Calu3 (cell line): ENCODE results near the gene ID3. TPM values are rescaled to one million over a fixed set of nuclear protein-coding genes. Genes with fewer than 3 reads are reported as not detected.
"Not testable (repeated sequence)": the region's sequence is repeated elsewhere in the genome, so short reads cannot be mapped to it uniquely, and the experiment has no call there.

Experiments used
- BruUV-seq: library from RNA; stranded (reverse); fragments of 400-500 nt; replicated peaks from 2 replicates; lab custom pipeline; 2021; lab: Mats Ljungman, UMichigan
- CTCF ChIA-PET: fragments of 300-600 bp; sonication (Branson Sonifier 250); formaldehyde crosslinking; loops from one replicate; lab custom pipeline; 2022; ENCODE audit warnings: antibody characterized with exemption; lab: Charles Lee
- DNase-seq: peaks from one replicate; pipeline ENCODE4 v3.0.0; 2022
- H3K27ac Mint-ChIP-seq: one replicate; pipeline ENCODE4 v1.8.0; 2022; ENCODE audit warnings: mixed read lengths; ENCODE audit not compliant: unreplicated experiment
- H3K27me3 Mint-ChIP-seq: one replicate; pipeline ENCODE4 v1.8.0; 2022; ENCODE audit warnings: mixed read lengths; ENCODE audit not compliant: unreplicated experiment
- H3K36me3 Mint-ChIP-seq: one replicate; pipeline ENCODE4 v1.8.0; 2022; ENCODE audit warnings: mild to moderate bottlenecking, moderate library complexity, mixed read lengths; ENCODE audit not compliant: insufficient read depth, unreplicated experiment
- H3K4me1 Mint-ChIP-seq: one replicate; pipeline ENCODE4 v1.8.0; 2022; ENCODE audit warnings: mild to moderate bottlenecking, low read depth, mixed read lengths; ENCODE audit not compliant: unreplicated experiment
- H3K4me3 Mint-ChIP-seq: one replicate; pipeline ENCODE4 v1.8.0; 2022; ENCODE audit warnings: mild to moderate bottlenecking, low read depth, moderate library complexity, mixed read lengths; ENCODE audit not compliant: unreplicated experiment
- H3K9me3 Mint-ChIP-seq: one replicate; pipeline ENCODE4 v1.8.0; 2022; ENCODE audit warnings: low read depth, mixed read lengths; ENCODE audit not compliant: unreplicated experiment
- intact Hi-C: fragments of 100-400 bp; cut with micrococcal nuclease; formaldehyde crosslinking; loops from one replicate; pipeline ENCODE4 v1.10.0; 2022; ENCODE audit not compliant: unreplicated experiment
- total RNA-seq: library from RNA; stranded (reverse); gene quantifications from 2 replicates; pipeline ENCODE4 v1.2.3, GENCODE V29; 2022
- TF ChIP-seq, protein P1 (sequence below): fragments of 200-600 bp; IDR thresholded peaks from one replicate; pipeline ENCODE4 v1.8.0; 2022; ENCODE audit warnings: antibody characterized with exemption; ENCODE audit not compliant: unreplicated experiment

ID3 gene
- total RNA-seq, 1 experiment from 2014 or later = 25.2 TPM

DNA sequence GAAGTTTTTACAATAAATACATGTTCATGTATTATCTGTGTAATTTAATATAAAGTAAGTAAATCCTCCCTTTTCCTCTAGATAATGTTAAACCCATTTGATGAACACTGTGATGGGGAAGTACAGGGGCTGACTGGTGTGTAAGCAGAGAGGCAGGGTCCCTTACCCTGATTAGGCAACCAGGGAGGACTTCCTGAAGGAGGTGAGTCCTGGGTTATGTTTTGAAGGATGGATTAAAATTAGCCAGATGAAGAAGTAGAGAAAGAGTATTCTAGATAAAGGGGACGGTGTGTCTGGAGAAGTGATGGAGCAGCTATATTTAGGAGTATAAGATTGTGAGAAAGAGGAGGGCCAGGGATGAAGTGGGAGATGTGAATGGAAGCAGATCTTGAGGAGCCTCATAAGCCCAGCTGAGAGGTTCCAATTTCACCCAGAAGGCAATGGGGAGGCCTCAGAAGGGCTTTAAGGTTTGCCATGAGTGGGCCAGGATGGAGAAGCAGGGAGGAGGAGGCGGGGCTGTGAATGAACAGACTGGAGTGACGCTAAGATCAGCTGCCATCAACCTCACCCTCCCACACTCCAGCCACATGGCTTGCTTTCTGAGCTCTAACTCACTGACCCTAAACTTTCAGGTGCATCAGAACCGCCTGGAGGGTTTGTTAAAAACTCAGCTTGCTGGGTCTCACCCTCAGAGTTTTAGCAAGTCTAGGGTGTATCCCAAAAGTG lies 30.9 kb upstream of the ID3 start:
- BruUV-seq = no TSS peak
- intact Hi-C loops = no loop called here
- TF ChIP-seq, protein P1, sequence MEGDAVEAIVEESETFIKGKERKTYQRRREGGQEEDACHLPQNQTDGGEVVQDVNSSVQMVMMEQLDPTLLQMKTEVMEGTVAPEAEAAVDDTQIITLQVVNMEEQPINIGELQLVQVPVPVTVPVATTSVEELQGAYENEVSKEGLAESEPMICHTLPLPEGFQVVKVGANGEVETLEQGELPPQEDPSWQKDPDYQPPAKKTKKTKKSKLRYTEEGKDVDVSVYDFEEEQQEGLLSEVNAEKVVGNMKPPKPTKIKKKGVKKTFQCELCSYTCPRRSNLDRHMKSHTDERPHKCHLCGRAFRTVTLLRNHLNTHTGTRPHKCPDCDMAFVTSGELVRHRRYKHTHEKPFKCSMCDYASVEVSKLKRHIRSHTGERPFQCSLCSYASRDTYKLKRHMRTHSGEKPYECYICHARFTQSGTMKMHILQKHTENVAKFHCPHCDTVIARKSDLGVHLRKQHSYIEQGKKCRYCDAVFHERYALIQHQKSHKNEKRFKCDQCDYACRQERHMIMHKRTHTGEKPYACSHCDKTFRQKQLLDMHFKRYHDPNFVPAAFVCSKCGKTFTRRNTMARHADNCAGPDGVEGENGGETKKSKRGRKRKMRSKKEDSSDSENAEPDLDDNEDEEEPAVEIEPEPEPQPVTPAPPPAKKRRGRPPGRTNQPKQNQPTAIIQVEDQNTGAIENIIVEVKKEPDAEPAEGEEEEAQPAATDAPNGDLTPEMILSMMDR = no peak
- H3K4me3 Mint-ChIP-seq = no peak overlapping the region
- H3K9me3 Mint-ChIP-seq = no peaks in the 10 kb centered on the region
- CTCF ChIA-PET = interaction anchor here (0.8 kb wide), 1 partner anchor 47 kb away, joined by 4 read pairs; no protein-coding TSS in a partner anchor
- H3K4me1 Mint-ChIP-seq = peaks cover 8% of the 10 kb centered on the region
- H3K27ac Mint-ChIP-seq = no peak overlapping the region
- H3K36me3 Mint-ChIP-seq = no peaks in the 10 kb centered on the region
- DNase-seq = no peak
- no peaks in the 10 kb centered on the region for H3K27me3 Mint-ChIP-seq

DNA sequence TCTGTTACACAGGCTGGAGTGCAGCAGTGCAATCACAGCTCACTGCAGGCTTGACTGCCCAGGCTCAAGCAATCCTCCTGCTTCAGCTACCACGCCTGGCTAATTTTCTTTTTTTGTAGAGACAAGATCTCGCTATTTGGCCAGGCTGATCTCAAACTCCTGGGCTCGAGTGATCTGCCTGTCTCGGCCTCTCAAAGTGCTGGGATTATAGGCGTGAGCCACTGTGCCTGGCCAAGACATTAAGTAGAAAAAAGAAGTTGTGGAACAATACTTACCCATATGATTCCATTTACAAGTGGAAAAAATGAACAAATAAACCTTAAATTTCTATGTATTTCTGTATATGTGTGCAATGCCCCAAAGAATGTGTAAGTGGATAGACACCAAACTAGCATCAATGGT lies 30.3 kb upstream of the ID3 start:
- Mint-ChIP-seq H3K9me3 (no peaks in the 10 kb centered on the region), H3K27ac (no peak overlapping the region), H3K36me3 (no peaks in the 10 kb centered on the region), H3K4me3 (no peak overlapping the region), H3K27me3 (no peaks in the 10 kb centered on the region), H3K4me1 (peaks cover 8% of the 10 kb centered on the region)
- intact Hi-C loops = no loop called here
- TF ChIP-seq, protein P1 = no peak
- CTCF ChIA-PET = interaction anchor here (0.6 kb wide), 1 partner anchor 40 kb away, joined by 3 read pairs; no protein-coding TSS in a partner anchor
- no peak for DNase-seq
- no TSS peak for BruUV-seq

DNA sequence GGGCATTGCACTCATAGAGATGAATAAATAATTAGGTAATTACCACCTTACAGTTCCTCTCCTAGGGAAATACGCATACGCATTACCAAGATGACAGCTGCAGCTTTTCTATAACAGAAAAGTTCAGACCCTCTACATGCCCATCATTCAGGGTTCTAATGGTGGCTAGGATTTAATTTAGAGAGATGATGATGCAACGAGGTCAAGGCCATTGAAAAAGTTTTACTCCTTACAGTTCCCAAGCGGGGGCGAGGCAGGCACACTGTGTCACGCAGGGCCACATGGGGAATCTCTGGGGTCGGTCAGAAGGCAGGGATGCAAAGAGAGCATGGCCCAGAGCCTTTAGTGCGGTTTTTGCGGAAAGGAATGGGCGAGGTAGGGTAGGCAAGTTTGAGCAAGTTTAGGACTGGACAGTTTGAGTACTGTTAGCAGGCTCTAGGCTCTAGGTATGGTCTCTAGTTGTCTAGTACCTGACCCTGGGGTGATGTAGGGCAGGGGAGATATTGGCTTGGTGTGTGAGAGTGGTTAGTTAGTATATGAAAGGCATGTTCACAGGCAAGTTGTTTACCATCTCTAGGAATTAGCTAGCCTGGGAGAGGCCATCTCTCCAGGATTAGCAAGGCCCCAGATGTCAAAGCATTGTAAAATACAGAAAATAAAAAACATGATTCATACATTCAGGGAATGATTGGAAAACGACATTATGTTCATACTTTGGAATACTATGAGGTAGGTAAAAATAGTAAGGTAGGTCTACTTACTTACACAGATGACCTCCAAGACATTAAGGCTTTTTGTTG lies 29.6 kb upstream of the ID3 start:
- no peak overlapping the region for H3K4me3 Mint-ChIP-seq
- H3K27me3 Mint-ChIP-seq = no peaks in the 10 kb centered on the region
- H3K4me1 Mint-ChIP-seq = peaks cover 5% of the 10 kb centered on the region
- intact Hi-C loops = no loop called here
- no peaks in the 10 kb centered on the region for H3K36me3 Mint-ChIP-seq
- BruUV-seq = no TSS peak
- TF ChIP-seq, protein P1 = no peak
- DNase-seq = no peak
- H3K9me3 Mint-ChIP-seq = no peaks in the 10 kb centered on the region
- H3K27ac Mint-ChIP-seq = no peak overlapping the region
- CTCF ChIA-PET = interaction anchor here (0.6 kb wide), 1 partner anchor 39 kb away, joined by 3 read pairs; no protein-coding TSS in a partner anchor

DNA sequence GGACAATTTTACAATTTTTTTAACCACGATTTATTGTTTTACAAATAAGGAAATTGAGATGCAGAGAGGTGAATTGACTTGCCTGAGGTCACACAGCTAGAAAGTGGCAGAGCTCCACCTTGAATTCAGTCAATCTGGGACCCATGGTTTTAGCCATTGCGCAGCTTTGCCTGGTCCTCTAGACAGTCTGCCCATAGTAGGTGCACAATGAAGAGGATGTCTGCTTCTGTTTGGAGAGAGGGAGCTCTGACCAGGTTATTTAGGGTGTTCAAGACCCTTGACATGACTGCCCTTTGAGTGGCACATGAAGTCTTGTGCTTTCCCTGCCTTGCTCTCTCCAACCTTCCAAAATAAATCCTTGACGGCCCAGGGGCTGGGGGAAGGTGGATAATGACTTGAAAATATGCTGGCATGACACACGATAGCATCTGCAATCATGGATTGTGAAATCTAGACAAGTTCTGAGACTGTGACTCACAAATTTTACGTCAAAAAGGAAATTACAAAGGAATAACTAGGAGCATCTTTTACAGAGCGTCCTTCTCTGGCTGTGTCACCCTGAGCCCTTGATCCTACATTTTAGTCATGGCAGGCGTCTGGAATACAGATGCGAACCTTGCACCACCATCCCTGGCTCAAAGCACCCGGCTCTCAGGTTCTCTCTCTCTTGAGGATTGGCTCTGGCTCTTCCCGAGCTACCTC lies 26.2 kb upstream of the ID3 start:
- Mint-ChIP-seq H3K4me3 (no peak overlapping the region), H3K4me1 (no peaks in the 10 kb centered on the region), H3K36me3 (no peaks in the 10 kb centered on the region), H3K27ac (no peak overlapping the region), H3K27me3 (no peaks in the 10 kb centered on the region), H3K9me3 (no peaks in the 10 kb centered on the region)
- TF ChIP-seq, protein P1 = no peak
- CTCF ChIA-PET = interaction anchor here (0.6 to 1.1 kb wide), 2 partner anchors 8 to 13 kb away, joined by 4 to 5 read pairs; no protein-coding TSS in a partner anchor
- no peak for DNase-seq
- intact Hi-C loops = no loop called here
- no TSS peak for BruUV-seq

DNA sequence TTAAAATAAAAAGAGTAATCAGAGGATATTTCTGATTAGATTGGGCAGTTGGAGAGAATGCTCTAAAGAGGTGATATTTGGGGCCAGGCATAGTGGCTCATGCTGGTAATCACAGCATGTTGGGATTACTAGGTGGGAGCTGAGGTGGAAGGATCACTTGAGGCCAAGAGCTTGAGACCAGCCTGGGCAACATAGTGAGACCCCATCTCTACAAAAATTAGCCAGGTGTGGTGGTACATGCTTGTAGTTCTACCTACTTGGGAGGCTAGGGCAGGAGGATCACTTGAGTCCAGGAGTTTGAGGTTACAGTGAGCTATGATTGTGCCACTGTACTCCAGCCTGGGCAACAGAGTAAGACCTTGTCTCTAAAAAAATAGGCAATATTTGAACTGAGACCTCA lies 24.4 kb upstream of the ID3 start:
- H3K4me3 Mint-ChIP-seq, BruUV-seq, H3K9me3 Mint-ChIP-seq, intact Hi-C loops, H3K27ac Mint-ChIP-seq, DNase-seq, H3K27me3 Mint-ChIP-seq, H3K4me1 Mint-ChIP-seq, CTCF ChIA-PET, H3K36me3 Mint-ChIP-seq: not testable (repeated sequence)
